Retina (tissue), 1 donor: Measurements from ENCODE around the gene TAS1R3.
"Not testable (repeated sequence)": the region's sequence is repeated elsewhere in the genome, so short reads cannot be mapped to it uniquely, and the experiment has no call there.

Source experiments
- DNase-seq: peaks from one replicate; pipeline ENCODE4 v3.0.0-alpha.2; 2016

Gene TAS1R3

GRCh38 chr1:1354271-1355247 is 23.5 kb downstream of the TAS1R3 start:
- no peak for DNase-seq

- DNase-seq = peak; percentile 55
Measured at GRCh38 chr1:1355416-1355815, 24.3 kb downstream of the TAS1R3 start.

- DNase-seq = no peak
Measured at GRCh38 chr1:1356166-1356795, 25.2 kb downstream of the TAS1R3 start.

- peak; percentile 44 for DNase-seq
Measured at GRCh38 chr1:1356796-1357401, 25.8 kb downstream of the TAS1R3 start.

- peak; percentile 70 for DNase-seq
Measured at GRCh38 chr1:1357871-1358432, 26.9 kb downstream of the TAS1R3 start.

- peak; percentile 79 for DNase-seq
Measured at GRCh38 chr1:1358433-1359271, 27.6 kb downstream of the TAS1R3 start, which contains the start of gene MXRA8. Gene MXRA8, minus strand, starts transcription at chr1:1358555. Its CDS starts 51 bp downstream, at chr1:1358504.

- DNase-seq = no peak
Measured at GRCh38 chr1:1359308-1359663, 28.2 kb downstream of the TAS1R3 start.

GRCh38 chr1:1359664-1360468 is 28.8 kb downstream of the TAS1R3 start:
- DNase-seq = peak; percentile 69

- peak; percentile 26 for DNase-seq
Measured at GRCh38 chr1:1360506-1361169, 29.6 kb downstream of the TAS1R3 start.

GRCh38 chr1:1361233-1361981 is 30.3 kb downstream of the TAS1R3 start:
- DNase-seq = peak; percentile 26

- peak; percentile 66 for DNase-seq
Measured at GRCh38 chr1:1361982-1362423, 30.9 kb downstream of the TAS1R3 start.

- DNase-seq = no peak
Measured at GRCh38 chr1:1364266-1364665, 33.2 kb downstream of the TAS1R3 start.

- no peak for DNase-seq
Measured at GRCh38 chr1:1365875-1366698, 35.0 kb downstream of the TAS1R3 start.

GRCh38 chr1:1366699-1367066 is 35.6 kb downstream of the TAS1R3 start:
- DNase-seq = no peak

- DNase-seq = no peak
Measured at GRCh38 chr1:1367315-1367714, 36.2 kb downstream of the TAS1R3 start.

GRCh38 chr1:1370094-1370493 is 39.0 kb downstream of the TAS1R3 start:
- DNase-seq = not testable (repeated sequence)

GRCh38 chr1:1370771-1371300 is 39.8 kb downstream of the TAS1R3 start:
- no peak for DNase-seq

GRCh38 chr1:1371364-1371745 is 40.3 kb downstream of the TAS1R3 start:
- DNase-seq = no peak
